ENCODE measurements around the gene LRRC17.
"Not testable (repeated sequence)": the region's sequence is repeated elsewhere in the genome, so short reads cannot be mapped to it uniquely, and the experiment has no call there.

The LRRC17 gene

DNA sequence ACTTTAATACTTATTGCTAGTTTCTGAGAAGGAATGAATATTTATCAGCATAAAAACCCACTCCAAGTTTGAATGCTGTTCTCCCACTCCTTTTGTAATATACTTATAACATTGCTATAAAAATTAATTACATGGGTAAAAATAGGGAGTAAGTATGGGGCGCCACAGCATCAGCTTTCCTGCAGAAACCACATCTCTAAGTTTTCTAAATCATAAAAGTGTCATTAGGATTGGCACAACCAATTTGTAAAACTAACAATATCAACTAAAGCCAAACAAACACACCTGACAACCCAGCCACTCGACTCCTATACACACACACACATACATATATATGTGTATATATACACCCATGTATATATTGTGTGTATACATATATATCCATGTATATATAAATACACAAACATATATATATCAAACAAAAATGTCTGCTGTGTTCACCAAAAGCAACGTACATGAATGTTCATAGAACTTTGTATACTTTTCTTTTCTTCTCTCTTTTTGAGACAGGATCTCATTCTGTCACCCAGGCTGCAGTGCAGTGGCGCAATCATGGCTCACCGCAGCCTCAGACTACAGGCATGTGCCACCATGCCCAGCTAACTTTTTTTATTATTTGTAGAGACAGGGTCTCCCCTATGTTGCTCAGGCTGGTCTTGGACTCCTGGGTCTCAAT, 14.8 kb upstream of the LRRC17 start:
- DNase-seq, result no peak

DNA sequence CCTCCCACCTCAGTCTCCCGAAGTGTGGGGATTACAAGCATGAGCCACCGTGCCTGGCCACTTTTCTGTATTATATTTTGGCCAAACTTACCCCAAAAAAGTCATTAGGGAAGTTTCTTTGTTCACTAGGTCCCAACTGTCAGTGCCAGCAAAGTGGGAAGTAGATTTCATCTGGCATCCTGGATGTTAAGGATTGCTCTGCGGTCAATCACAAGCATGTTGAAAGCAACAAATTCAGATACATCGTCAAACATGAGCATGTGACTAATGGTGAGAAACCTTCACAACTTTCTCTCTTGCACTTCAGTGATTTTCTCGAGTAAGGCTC, 14.3 kb upstream of the LRRC17 start:
- DNase-seq, result no peak

DNA sequence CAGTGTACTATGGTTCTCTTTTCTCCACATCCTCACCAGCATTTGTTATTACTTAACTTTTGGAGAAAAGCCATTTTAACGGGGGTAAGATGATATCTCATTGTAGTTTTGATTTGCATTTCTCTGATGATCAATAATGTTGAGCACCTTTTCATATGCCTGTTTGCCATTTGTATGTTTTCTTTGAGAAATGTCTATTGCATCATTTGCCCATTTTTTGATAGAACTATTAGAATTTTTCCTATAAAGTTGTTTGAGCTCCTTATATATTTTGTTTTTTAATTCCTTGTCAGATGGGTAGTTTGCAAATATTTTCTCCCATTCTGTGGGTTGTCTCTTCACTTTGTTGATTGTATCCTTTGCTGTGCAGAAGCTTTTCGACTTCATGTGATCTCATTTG, 10.7 kb upstream of the LRRC17 start:
- not testable (repeated sequence) for DNase-seq

DNA sequence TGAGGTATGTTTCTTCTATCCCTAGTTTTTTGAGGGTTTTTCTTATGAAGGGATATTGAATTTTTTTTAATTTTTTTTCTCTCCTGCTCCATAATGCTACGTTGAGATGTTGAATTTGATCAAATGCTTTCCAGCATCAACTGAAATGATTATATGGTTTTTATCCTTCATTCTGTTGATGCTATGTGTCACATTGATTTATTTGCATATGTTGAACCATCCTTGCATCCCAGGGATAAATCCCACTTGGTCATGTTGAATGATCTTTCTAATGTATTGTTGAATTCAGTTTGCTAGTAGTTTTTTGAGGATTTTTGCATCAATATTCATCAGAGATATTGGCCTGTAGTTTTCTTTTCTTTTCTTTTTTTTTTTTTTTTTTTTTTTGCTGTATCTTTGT, 9.2 kb upstream of the LRRC17 start:
- DNase-seq, result not testable (repeated sequence)

DNA sequence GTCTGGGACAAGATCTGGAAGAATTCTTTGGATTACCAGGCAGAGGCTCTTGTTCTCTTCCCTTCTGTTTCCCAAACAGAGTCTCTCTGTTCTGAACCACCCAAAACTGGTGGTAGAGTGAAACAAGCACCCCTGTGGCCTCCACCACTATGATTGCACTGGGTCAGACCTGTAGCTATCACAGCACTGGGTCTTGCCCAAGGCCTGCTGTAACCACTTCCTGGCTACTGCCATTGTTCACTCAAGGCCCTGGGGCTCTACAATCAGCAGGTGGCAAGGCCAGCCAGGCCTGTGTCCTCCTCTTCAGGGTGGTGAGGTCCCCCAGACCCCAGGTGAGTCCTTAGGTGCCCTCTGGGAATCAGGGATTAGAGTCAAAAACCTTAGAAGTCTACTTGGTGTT, 4.1 kb upstream of the LRRC17 start:
- DNase-seq, result no peak

DNA sequence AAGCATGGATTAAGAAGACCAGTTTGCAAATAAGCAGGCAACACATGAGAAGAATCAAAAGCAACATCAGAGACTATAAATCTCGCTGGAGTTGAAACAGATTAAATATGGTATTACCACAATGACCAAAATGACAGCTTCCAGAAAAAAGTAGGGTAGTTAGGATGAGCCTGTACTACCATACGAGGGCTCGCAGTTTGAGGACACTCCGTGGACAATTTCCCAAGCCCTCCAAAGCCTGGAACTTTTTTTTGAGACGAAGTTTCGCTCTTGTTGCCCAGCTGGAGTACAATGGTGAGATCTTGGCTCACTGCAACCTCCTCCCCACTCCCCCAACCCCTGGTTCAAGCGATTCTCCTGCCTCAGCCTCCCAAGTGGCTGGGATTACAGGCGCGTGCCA, 1.0 kb downstream of the LRRC17 start:
- DNase-seq, result no peak

DNA sequence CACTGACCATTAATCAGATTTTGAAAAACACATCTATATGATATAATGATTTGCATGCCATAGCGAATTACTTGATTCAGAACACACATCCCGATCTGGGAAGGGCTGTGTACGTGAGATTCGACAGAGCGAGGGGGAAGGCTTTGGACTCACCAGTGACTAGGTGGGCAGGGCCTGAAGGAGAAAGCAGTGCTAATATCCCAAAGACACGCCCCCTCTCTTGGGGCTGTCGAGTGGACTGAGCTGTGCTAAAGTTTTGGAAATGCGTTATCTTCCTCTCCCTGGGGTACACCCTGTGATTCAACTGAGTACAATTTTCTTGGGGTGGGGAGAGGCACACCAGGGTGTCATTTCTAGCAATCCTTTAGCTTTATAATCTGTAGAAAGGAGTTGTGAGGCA, 1.8 kb downstream of the LRRC17 start:
- DNase-seq, result no peak

DNA sequence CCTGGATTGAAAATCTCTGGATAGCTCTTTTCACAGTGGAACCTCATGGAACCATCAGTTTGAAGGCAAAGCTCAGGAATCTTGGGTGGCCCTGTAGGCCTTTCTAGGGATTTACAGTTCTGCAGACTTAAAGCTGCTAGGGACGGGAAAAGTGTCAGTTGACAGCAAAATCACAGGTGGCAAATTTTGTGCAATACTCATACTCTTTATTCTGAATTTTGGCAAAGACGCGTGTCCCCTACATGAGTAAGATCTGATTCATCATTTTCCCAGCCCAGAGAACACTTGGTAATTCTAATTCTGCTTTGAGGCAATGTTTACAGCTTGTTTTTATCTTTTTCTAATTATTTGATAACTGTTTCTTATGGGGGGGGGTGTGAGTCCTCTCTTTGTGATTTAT, 3.6 kb downstream of the LRRC17 start:
- DNase-seq, result peak in 1 of 51 donors; percentile 15

DNA sequence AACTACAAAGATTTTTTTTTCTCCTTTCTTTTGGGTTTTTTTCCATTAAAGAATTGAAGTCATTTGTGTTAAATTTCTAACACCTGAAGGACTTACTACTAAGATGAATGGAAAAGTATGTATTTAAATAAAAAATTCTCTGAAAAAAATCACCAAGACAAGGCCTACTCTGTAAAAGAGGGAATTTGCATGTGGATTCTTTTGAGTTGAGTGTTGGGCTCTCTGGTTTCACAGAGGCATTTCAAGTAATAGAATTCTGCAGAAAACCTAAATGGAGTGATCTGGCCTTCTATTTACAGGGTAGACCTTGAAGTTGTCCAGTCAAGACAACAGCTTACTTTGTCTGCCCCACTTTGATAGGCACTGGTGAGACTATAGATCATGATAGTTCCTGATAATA, 4.1 kb downstream of the LRRC17 start:
- no peak for DNase-seq

DNA sequence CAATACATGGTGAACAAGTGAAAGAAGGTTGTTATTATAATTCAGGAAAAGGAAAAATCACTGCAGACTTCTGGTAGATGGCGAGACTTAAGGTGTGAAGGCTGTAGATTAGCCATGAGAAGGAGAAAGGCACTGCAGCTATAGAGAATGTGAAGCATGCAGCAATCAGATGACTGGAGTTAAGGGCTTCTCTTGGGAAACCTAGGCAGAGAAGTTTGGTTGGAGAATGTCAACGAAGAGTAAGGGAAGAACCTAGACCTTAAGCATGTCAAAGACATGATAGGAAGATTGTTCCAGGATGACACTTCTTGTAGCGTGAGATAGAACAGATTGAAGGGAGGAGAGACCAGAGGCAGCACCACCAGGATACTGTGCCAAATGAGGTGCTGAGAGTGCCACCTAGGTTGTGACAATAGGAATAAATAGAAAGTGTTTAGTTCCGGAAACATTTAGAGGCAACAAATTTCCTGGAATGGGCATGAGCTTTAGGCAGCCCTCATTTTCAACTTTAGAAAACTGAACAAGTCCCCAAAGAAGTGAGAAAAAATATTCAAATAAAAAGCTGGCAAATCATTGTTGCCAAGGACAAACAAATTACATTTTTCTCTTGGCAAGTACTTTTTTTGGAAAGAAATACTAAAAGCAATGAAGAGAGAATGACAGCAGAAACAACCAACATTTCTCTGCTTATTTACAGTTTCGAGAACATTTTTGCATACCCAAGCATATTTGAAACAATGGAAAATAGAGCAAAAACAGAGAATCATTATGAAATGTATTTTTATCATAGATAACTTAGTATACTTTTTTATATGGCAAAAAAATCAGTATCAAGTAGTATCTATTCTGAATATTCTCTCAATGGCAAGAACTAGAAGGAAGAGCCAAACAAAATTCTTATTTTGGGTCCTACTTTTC, 4.9 kb downstream of the LRRC17 start:
- DNase-seq, result no peak

DNA sequence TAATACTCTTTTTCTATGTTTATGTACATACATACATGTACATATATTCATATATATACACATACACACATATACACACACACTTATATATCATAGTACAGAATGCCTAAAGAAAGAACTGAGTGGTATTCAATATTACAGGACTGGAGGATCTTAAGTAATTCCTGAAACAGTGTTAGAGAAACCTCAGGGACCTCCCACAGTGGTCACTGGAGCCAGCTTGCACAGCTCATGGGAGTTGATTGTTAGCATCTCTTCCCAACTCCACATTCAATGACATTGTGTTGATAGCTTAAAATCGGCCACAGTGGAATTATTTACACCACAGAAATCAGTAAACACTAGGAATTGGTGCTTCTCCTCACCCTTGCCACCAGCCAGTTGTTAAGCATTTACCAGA, 6.0 kb downstream of the LRRC17 start:
- DNase-seq, result no peak

DNA sequence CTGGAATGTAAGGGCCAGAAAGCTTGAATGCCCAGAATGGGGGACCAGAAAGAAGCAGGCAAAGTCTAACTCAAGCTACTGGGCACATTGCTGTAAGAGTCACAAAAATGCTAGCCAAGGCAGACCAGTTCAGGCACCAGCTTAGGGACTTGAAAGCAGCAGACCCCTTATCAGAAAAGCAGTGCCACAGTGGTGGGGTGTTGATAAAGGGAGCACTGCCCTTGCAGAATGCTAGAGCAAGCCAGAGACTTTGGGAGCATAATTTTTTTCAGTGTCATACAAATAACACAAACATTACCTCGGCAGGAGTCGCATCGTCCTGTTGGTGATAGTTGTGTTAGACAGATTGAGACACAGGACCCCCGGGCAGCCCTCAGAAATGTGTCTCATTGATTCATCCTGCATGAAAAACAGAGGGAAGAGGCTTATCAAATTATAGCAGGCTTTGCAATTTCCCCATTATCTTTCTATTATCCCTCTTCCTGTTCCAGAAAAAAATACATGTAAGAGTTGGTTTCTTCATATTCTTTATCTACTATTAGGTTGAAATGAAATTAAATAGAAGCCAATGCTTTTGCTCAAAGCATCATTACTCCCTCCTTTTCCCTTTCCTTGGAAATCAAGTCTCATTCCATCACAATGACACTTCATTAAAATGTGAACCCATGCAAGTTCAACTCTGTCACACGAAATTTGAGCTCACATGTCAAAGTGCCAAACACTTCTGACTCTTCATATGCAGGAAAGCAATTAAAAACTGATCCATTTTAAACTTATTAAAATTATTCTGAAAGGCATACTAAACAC, 13.4 kb downstream of the LRRC17 start:
- no peak for DNase-seq

DNA sequence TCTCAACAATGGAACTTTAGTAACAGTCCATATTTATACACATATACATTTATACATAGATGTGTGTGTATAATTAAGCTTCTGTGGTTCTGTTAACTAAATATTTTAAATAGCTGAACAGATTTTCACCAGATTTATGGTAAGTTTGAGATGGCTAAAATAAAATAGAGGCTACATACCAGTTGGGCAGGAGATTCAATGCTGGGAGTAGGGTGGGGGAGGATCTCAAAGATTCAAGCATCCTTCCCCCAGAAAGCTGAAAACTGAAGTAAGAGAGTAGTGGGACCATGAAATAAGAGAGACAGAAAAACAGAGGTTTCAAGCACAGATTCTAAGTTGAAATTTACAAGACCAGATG, 14.0 kb downstream of the LRRC17 start:
- DNase-seq, result no peak

DNA sequence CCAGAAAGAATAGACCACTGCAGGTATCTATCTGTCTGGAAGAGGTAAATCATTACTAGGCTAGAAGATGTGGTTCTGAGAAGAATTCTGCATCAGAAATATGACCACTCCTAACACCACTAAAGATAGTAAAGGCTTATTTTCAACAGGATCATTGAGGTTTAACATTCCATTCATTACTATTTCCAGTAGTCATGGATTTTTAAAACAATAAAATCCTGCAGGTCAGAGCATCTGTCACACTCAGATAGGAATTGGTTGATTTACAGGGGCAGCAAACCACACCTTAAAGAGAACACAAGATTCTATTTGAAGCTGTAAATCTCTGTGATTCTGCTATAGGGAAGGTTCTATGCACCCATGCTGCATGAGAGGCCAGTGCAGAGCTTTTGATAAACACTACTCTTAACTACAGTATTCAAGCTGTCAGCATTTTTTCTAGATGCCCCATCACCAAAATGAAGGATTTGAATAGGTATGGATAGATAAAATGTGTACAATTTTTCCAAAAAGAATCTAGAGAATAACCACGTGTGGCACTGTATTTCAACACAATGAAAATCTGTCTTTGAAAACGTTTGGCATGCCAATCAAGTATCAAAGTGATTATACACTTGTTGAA, 14.6 kb downstream of the LRRC17 start:
- no peak for DNase-seq

DNA sequence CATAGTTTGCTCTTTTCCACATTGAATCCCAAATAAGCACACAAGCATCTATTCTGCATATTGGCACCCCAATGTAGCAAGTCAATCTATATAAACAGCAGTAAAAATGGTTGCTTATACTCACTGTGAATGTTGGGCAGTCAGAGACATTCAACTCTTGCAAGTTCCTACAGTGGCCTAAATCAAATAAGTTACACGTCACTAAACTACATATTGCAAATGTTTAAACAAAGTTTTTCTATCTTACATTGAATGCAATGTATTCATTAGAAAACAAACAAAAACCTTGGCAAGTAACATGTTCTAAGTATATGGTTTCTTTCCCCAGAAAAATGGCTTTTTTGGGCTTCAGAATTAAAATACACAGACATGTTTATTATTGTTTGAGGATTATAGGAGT, 19.0 kb downstream of the LRRC17 start:
- no peak for DNase-seq

DNA sequence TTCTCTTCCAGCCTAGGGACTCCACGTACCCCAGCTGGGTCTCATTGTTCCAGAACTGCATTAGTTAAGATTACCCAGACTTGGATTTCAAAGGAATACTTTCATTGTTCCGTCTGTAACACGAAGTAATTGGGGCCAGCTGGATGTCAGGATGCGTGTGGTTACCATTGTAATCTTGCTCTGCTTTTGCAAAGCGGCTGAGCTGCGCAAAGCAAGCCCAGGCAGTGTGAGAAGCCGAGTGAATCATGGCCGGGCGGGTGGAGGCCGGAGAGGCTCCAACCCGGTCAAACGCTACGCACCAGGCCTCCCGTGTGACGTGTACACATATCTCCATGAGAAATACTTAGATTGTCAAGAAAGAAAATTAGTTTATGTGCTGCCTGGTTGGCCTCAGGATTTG, 21.0 kb downstream of the LRRC17 start:
- peak in 27 of 51 donors; percentile 1 to 30 (median 13) for DNase-seq

DNA sequence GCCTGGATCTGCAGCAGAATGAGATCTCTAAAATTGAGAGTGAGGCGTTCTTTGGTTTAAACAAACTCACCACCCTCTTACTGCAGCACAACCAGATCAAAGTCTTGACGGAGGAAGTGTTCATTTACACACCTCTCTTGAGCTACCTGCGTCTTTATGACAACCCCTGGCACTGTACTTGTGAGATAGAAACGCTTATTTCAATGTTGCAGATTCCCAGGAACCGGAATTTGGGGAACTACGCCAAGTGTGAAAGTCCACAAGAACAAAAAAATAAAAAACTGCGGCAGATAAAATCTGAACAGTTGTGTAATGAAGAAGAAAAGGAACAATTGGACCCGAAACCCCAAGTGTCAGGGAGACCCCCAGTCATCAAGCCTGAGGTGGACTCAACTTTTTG, 21.4 kb downstream of the LRRC17 start:
- no peak for DNase-seq

DNA sequence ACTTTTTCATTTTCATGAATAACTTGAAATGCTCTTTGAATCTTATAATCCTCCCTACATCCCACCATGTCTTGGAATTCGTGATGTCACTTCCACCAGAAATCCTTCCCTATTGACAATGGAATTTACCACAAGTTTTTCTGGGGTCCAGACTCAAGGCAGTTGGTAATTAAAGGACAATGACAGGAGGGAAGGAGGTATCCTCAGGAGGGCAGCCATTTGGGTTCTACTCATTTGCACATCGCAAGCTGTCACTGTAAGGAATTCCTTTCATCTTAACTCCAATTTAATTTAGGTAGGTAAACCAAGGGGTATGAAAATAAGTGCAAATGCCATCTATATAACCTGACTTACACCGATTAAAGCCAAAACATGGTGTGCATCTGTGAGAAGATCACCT, 21.9 kb downstream of the LRRC17 start:
- no peak for DNase-seq

DNA sequence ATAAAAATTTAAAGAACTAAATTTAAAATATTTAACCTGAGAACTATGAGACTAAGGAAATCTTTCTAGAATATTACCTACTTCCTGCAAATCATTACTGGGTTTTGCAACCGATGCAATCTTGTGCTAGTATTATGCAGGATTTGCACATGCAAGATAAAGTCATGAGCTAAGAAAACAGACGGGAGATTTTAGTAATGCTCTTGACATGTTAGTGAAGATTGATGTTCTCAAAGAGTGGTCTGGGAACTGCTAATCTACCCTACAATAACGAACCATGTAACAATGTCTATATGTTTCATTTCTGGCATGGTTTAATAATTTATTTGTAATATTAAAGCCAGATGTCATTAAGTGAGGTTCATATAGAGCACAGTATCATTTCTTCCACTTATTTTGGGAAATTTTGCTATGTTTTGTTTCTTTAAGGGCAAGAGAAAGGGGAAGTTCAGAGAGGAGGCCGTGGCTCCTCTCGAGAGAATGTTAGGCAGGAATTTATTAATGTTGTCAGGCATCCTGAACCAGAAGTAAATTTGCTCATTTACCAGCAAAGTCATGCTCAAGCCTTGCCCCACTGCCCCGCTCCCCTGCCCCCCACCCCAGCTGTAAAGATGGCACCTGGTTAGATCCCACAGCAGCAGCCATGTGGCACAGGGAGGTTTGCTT, 22.8 kb downstream of the LRRC17 start:
- no peak for DNase-seq

DNA sequence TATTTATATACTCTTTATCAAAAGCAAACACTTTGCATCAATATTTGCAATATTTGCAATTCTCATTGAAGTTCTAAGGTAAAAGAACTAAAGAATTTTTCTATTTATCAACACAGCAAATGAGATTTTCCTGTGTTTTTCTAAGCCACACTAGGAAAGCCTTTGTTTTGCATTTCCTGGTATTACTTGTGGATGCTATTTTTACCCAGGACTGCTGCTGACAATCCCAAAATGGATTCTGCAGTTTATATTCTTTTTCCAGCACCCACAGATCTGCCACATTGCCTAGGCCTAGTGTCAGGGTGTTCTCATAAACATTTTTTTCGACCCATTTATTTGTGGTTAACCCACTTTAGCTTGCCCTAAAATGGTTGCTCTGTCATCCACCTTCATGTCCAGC, 25.9 kb downstream of the LRRC17 start:
- no peak for DNase-seq

DNA sequence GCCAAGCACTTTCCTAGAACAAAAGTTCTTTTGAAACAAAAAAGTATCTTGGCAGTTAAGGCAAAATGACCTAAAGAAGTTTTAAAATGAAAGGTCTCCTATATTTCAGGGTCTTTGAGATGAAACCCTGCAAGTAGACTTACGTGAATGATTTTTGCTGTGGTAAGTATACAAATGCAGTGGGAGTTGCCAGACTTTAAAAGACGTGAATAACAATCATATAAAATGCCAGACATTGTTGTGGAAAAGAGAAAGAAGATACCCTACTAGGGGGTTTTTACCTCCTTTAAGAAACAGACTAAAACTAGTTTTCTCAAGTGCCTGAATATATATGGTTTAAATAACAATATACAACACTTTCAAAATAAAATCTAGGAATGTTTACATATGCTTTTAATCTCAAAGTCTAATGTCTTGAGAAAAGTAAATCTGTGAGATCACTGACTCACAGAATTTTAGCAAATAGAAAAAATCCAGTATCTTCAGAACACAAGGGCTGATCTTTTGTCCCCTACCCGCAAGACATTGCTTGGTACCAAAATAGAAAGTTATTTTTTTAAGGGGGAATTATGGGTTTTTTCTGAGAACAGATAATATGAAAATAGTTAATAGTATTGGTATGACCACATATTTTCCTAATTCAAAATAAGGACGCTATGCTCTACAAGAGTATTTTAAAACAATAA, 29.5 kb downstream of the LRRC17 start:
- no peak for DNase-seq

Measured in hypothalamus (tissue), 51 donors.